HCEC 1CT (cell line): ENCODE data around the gene SLC9A2.
A peak's percentile ranks its signal among the peaks of the same experiment; 100 is the strongest.

ENCODE experiments used
- DNase-seq: peaks from one replicate; pipeline ENCODE4 v3.0.0-alpha.2; 2017

The SLC9A2 gene, protein sequence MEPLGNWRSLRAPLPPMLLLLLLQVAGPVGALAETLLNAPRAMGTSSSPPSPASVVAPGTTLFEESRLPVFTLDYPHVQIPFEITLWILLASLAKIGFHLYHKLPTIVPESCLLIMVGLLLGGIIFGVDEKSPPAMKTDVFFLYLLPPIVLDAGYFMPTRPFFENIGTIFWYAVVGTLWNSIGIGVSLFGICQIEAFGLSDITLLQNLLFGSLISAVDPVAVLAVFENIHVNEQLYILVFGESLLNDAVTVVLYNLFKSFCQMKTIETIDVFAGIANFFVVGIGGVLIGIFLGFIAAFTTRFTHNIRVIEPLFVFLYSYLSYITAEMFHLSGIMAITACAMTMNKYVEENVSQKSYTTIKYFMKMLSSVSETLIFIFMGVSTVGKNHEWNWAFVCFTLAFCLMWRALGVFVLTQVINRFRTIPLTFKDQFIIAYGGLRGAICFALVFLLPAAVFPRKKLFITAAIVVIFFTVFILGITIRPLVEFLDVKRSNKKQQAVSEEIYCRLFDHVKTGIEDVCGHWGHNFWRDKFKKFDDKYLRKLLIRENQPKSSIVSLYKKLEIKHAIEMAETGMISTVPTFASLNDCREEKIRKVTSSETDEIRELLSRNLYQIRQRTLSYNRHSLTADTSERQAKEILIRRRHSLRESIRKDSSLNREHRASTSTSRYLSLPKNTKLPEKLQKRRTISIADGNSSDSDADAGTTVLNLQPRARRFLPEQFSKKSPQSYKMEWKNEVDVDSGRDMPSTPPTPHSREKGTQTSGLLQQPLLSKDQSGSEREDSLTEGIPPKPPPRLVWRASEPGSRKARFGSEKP

DNA sequence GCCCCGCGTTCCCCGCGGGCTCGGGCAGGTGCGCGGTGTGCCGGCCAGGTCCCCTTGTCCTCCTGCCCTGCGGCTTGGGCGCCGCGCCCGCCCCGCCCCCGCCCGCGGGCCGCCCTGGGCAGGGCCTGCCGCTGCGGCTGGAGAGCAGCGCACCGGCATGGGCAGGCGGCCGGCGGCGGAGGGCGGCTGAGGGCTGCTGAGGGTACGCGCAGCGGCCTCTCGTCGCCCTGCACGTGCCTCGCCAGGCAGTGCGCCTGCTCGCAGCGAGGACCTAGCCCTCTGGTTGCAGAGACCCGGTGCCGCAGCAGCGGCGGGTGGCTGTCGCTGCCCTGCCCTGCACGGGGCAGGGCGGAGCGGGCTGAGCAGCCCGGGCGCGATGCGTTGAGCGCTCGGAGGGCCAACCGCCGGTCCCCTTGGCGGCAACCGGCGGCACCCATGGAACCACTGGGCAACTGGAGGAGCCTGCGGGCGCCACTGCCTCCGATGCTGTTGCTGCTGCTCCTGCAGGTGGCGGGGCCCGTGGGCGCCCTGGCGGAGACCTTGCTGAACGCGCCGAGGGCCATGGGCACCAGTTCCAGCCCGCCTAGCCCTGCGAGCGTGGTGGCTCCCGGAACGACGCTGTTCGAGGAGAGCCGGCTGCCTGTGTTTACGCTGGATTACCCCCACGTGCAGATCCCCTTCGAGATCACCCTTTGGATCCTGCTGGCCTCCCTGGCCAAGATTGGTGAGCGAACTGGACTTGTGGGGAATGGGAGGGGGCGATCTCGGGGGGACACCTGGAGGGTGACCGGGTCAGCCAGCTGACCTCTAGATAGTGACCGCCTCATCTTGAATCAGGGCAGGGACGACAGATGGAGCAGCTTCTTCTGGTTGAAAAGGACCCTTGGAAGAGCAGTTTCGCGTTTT, at the start of gene SLC9A2:
Gene SLC9A2, plus strand, starts transcription at position 140 of the 906 bp plus-strand sequence. Its CDS starts 296 bp downstream, at position 436.
- DNase-seq, result no peak

DNA sequence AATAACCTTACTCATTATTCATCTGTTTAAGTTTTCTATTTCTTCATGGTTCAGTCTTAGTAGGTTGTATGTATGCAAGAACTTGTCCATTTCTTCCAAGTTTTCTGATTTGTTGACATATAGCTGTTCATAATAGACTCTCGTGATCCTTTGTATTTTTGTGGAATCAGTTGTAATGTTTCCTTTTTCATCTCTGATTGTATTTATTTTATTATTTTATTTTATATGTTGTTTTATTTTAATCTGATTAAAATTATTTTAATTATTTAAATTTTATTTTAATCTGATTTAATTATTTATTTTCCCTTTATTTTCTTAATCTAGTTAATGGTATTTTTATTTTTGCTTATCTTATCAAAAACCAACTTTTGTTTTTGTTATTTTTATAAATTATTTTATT, 43.5 kb upstream of the SLC9A2 start:
- DNase-seq, result no peak

DNA sequence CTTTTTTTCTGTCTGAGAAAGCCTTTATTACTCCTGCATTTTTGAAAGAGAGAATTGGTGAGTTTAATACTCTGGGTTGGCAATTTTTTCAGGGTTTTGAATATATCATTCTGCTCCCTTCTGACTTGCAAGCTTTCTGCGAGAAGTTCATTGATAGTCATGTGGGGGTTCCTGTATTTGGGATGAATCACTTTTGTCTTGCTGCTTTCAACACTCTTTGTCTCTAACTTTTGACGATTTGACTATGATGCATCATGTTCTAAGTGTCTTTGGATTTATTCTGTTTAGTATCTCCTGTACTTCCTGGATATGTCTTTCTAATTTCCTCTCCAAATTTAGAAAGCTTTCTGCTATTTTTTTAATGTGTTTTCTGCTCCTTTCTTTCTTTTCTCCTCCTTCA, 41.0 kb upstream of the SLC9A2 start:
- DNase-seq, result no peak

DNA sequence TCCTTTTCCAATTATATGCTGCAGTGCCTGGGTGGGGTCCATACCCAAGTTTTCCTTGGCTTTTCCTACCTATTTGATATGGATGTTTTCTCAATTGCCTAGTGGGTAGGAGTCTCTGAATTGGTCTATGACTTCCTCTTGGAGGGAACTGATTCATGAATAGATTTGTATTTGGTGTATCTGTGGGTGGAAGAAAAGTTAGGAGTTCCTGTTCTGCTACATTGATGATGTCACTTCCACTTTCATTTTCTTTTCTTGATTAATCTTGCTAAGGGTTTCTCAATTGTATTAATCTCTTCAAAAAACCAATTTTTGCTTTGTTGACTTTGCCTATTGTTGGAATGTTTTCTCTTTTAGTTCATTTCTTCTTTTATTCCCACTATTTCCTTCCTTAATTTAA, 37.4 kb upstream of the SLC9A2 start:
- DNase-seq, result no peak

DNA sequence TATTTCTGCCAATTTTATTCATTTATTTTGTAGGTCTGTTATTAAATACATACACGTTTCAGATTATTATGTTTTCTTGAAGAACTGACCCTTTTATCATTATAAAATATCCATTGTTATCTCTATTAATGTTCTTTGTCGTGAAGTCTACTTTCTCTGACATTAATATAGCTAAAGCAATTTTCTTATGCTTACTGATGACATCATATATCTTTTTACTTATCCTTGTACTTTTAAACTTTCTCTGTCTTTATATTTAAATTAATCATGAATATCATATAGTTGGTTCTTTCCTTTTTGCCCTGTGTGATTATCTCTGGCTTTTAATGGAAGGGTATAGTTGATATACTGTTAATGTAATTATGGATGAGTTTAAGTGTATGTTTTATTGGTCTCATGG, 36.5 kb upstream of the SLC9A2 start:
- no peak for DNase-seq

DNA sequence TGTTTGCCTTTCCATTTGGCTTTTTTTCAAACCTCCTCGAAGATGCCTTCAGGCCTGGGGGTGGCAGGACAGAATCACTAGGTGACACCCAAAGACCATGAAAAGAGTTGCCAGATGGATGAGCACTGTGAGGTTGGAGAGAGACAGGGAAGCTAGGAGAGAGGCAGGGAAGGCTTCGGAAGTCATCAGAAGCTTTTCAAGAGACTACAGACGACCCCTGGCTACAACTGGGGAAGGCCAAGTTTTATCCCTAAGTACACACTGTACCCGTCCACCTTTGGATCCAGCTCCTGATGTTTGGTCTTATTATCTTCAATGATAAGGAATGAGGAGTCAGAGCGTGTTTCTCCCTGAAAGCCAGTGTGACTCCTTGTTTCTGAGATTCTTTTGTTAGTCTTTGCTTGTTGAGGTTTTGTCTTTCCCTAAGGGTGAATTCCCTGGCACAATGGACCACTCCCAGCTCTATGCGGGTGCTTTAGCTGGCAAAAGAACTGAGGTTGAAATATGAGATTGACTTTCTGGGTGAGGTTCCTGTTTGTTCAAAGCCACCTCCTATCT, 33.4 kb upstream of the SLC9A2 start:
- DNase-seq, result no peak

DNA sequence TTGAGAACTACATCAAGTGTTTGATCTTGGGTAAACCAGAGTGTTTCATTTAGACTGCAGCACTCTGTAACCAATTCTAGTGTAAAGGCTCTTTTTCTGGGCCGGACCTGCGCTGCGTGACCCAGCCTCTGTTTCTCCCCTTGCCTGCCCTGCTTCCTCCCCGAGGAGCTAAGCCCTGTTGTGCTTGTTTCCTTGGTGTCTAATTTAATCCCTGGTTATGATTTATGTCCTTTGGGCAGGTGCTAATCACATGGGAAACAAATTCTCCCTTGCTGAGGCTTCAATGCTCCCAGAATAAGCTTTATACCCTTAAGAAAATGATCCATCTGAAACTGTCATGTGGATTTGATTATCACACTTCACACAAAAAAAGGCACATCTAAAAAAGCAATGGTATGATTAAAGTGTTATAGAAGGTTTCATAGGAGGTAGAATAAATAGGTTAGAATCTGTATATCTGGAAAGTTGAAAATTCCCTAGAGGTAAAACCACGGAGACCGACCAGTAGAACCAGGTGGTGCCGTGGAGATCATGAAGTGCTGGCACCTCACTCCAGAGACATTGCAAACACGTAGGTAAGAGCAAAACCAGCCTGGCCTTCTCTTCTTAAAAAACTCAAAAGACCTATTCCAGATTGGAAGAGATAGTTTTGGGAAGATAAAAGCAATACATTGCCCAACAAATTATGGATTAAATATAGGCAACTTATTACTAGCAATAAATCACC, 31.0 kb upstream of the SLC9A2 start:
- DNase-seq, result no peak

DNA sequence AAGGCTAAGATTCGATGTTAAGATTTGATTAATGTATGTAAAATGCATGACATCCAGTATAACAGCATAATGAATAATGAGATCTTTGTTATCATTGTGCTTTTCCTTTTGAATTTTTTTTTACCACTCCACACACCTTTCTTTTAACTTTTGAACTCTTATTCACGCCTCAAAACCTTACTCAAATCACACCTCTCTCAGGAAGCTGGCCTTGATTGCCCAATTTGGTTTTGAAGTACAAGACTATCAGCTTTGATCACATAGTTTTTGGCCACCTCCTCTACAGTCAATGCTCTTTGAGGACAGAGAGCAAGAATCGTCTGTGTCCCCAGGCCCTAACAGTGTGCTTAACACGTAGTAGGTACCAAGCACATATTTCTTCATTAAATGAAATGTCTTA, 29.9 kb upstream of the SLC9A2 start:
- DNase-seq, result no peak

DNA sequence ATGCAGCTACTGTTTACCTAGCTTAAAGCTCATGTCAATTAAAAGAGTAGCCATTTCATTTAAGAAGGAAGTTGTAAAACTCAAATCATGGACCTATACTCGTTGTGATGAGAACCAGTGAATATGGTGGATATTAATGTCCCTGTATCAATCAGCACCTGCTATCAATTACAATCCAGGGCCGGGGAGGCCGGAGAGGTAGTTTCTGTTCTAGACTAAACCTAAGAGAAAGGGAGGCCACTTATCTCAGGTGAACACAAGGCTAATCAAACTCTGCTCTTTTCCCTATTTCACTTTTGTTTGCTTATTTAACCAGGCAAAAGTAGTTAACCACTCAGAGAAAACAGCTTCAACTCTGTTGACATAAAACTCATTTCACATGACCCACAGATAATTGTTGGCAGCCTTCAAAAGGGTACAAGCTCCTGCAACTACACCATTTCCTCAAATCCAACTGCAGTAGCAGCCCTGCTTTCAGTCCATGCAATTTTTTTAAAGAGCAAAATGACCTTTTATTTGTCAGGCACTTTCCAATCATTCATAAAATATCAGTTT, 27.8 kb upstream of the SLC9A2 start:
- no peak for DNase-seq

DNA sequence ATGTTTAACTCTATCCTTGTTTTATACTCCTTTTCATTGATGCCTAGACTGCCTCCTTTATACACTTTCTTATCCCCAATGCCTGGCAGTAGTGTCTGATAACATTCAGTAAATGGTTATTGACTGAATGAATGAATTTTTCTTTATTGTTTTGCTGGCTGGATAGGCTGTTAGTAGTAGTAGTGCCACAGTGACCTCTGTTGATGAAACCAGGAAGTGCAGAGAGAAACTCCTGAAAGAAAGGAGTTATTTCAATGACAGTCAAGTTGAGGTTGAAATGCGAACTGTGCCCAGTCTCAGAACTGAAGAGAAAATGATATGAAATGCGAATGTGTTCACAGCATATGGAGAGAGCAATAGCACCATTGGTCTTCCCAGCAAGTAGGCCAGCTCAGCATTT, 26.8 kb upstream of the SLC9A2 start:
- DNase-seq, result no peak

DNA sequence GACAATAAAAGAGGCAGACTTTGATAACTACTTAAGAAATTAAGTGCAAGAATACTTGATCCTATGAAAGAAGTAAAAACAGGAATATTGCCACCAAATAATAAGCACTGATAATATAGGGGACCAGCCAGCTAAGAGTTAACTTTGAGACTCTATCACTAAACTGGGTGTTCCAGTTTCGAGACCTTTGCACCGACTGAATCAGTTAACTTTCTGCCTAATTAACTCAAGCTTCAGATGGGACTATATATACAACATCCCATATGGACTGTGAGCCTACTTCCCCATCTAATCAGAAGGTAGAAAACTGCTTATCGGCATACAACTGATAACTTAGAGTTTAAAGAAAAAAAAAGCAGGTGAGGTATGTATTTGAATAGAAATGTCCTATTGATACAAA, 25.8 kb upstream of the SLC9A2 start:
- no peak for DNase-seq

DNA sequence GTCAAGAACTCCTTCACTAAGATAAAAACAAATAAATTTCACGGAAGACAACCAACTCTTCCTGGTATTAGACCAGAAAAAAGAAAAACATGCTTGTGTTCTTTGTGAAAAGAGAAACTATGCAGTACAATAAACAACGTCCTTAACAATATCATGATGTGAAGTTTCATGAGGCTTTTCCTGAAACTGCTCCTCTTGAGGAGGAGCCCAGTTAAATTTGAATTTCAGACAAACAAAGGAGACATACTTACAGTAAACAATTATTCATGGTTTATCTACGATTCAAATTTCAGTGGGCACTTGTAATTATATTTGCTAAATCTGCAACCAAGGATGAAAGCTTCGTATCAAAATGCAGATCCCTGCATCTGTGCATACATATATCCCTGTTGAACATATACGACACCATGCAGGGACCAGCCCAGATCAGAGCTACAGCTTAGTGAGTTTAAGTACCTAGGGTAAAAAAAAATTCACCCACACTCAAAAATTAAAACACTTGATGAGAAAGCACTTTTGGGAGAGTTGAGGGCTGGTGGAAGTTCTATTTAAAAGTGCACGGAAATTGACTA, 24.8 kb upstream of the SLC9A2 start:
- DNase-seq, result no peak

DNA sequence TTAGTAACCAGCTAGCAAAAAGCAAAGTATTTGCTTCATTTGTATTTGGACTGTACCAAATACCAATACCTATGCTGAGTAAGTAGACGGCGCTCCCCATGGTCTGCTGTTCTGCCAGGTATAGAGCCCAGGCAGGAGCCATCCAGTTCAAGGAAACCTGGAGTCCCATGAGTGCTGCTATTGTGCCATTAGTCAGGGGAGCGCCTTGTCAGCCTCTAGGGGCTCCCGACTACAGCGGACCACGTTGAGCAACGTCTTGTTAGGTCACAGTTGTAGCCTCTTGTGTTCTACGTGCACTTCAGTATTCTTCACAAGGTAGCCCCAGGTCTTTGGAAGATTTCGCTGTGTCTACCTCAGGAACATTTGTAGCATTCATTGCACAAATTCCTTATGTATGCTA, 21.6 kb upstream of the SLC9A2 start:
- no peak for DNase-seq

DNA sequence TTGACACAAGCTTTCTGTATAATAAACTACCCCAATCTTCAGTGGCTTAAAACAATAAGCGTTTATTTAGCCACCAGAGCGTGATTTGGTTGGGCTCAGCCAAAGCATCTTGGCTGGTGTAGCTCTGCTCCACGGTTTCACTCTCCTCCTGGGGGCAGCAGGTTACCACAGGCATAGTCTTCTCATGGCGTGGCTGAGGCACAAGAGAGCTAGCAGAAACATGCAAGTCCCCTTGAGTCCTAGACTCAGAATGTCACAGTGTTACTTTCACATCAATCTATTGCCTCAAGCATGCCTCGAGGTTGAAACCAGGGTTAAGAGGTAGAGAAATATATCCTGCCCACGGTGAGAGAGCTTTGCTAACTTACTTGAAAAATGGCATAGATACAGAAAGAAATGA, 19.9 kb upstream of the SLC9A2 start:
- DNase-seq, result no peak

DNA sequence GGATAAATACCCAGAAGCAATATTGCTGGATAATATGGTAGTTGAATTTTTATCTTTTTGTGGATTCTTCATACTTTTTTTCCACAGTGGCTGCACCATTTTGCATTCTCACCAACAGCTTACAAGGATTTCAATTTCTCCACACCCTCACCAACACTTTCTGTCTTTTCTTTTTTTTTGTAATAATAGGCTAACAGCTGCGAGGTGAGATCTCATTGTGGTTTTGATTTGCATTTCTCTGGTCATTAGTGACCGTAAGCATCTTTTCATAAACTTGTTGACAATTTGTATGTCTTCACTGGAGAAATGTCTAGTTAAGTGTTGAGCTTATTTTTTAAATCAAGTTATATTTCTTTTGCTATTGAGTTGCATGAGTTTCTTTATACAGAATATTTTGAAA, 17.6 kb upstream of the SLC9A2 start:
- DNase-seq, result no peak

DNA sequence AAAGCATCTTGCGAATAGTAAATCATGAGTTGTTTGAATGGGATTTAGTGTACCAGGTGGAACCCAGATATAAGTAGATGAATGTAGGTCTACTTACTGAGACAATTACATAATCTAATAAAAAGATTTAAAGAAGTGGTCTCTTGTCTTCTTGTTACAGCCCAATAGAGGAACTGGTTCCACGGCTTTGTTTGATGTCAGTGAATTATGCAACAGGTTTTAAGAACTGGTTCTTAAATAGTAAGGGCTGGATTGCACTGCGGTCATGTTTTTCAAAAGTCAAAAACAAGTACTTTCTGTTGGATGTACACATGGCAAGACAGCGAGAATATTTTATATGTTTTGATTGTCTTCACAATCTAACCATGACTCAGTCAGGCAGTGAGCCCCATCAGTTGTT, 15.4 kb upstream of the SLC9A2 start:
- DNase-seq, result no peak

DNA sequence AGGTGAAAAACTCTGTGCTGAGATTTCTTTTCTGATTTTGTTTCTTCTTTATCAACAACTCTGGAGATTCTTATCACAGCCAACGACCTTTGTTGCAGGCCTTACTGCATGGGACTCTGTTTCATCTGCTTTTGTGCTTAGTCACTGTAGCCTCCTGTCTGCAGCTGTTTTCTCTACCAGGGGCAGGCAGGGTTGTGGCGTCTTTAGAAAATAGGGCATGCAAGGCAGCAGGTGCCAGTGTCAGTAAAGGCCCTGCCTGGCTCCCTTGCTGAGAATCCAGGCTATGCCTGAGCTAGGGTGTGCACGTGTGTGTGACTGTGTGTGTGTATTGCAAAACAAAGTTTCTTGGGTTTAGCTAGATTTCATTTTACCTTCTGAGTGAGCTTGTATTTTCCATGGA, 14.6 kb upstream of the SLC9A2 start:
- no peak for DNase-seq

DNA sequence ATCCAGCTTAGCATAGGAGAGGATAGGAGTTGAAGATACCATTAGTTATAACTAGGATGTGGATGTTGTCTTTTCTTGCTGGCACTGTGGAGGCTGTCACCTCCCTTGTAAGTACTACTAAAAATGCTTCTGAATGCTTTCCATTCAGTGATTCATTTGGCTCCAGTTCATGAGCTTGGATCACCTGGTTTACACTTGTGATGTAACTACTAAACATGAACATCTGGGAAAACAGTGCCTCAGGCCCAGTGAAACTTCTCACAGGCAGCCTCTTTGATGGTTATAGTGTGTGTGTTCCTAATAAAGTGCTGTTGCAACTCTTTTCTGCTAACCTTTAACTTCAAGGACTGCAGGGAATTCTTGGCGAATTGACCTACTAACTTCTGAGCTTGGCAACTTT, 13.0 kb upstream of the SLC9A2 start:
- no peak for DNase-seq

DNA sequence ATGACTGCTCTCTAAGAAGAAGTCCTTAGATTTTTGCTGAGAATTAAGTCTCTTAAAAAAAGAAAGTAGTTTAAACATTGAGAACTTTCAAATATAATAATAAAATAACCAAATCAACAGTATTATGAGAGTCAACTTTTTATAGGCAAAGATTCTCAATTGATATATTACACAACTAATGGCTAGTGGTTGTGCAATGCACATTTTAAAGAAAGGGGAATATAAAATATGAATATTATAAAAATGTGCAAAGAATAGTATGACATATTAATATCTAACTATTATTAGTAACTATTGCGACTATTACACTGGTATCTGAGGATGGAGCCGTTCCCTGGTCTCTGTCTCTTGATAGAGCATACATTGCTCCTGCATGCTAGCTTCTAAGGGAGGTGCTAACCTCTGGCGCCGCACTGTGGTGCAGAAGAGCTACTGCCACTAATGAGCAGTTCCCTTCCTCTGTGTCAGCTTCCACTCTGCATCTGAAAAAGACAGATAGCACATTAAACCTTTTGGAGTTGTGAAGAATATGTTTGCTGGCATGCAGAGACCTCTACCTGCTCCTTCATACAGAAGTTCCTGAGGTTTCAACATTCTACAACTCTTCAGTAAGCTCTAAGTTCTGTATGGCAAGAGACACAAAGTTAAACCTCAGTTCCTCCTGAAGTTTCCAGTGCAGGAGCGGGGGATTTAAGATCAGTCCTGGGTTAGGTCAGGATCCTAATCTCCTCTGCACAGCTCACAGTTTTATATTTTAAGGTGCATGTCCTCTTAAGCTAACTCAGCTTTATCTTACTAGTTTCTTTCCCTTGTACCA, 3.5 kb upstream of the SLC9A2 start:
- peak; percentile 62 for DNase-seq
